GM19467 (cell line): ENCODE data around the gene MYH14.

Experiments used
- ATAC-seq: cut with Tn5 transposase; IDR thresholded peaks from one replicate; pipeline ENCODE4 v1.9.1; 2021; ENCODE audit warnings: mild to moderate bottlenecking, moderate library complexity; ENCODE audit not compliant: unreplicated experiment

MYH14 gene

GRCh38 chr19:50255115-50255514 lies 51.7 kb downstream of the MYH14 start:
- no peak for ATAC-seq

GRCh38 chr19:50257141-50257540 lies 53.7 kb downstream of the MYH14 start:
- no peak for ATAC-seq

- ATAC-seq = no peak
Measured at GRCh38 chr19:50258918-50259372, 55.5 kb downstream of the MYH14 start.

DNA sequence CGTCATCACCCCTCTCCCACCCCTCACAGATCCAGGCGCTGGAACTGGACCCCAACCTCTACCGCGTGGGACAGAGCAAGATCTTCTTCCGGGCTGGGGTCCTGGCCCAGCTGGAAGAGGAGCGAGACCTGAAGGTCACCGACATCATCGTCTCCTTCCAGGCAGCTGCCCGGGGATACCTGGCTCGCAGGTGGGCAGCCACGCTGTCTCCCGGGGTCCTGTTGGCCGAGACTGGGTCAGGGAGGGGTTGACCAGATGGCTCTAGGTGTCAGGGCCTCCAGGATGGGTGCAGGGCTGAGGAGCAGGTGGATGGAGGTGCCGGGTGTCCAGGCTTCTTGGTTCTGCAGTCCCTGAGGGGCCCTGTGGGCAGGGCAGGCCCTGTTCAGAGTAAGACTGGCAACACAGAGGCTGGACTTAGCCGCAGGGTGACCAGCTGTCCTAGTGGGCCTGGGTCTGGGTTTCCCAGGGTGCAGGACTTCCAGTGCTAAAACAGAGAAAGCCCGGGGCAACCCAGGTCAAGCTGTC lies 58.1 kb downstream of the MYH14 start:
- ATAC-seq = no peak

- no peak for ATAC-seq
Measured at GRCh38 chr19:50263176-50263575, 59.8 kb downstream of the MYH14 start.

DNA sequence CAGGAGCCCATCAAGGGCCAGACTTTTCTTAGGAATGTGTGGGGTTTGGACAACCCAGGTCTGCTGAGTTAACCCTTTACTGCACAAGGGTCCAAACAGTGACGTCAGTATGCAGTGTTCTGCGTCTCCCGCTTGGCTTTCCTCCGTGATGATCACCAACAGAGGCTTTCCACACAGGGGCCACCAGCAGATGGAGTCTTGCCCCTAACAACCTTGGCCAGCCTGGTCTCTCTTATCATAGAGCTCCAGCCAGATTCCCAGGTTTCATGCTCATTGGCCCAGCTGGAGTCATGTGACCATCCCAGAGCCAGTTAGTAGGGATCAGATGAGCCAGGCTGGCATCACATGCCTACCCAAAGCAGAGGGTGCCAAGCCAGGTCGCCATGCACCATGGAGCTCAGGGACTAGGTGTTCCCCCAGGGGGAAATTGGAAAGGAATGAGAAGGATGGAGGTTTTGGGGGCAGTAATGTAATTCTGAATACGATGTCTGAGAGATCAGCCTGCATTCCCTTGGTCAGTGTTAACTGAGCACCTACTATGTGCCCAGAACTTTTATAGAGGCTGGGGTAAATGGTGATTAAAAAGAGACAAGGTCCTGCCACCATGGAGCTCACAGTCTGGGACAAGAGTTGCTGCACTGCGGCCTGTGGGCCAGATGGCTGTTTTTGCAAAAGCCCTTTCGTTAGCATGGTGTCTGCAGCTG lies 61.2 kb downstream of the MYH14 start:
- no peak for ATAC-seq

DNA sequence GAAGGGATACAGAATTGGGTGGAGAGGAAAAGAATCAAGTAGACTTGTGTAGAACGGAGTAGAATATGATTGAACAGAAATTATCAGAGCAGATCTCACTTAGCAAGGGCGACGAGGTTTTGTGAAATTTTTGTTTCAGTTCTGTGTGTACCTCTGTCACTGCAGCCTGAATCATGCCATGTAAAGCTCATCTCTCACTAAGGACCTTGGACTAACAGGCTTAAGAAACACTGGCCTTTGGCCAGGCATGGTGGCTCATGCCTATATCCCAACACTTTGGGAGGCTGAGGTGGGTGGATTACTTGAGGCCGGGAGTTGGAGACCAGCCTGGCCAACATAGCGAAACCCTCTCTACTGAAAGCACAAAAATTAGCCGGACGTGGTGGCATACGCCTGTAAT lies 62.6 kb downstream of the MYH14 start:
- ATAC-seq = no peak

DNA sequence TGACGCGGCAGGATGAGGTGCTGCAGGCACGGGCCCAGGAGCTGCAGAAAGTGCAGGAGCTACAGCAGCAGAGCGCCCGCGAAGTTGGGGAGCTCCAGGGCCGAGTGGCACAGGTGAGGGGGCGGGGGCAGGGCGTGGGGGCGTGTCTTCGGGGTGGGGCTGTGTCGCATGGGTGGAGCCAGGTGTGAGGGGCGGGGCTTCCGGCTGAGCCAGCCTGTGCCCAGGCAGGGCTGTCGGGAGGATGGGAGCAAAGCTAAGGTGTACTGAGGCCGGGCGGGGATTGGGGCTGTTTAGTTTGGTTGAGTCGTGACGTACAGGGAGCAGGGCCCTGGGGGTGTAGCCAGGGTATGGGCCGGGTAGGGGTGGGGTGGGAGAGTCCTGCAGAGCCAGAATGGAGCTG lies 63.5 kb downstream of the MYH14 start:
- ATAC-seq = no peak

DNA sequence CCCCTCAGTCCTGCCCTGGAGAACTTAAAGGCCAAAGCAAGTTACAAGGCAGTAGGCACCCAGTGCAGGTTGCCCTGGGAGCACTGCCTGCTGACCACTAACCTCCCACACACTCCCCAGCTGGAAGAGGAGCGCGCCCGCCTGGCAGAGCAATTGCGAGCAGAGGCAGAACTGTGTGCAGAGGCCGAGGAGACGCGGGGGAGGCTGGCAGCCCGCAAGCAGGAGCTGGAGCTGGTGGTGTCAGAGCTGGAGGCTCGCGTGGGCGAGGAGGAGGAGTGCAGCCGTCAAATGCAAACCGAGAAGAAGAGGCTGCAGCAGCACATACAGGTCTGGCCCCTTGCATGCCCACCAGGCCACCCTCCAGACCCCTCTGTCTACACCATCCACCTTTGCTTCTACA lies 64.6 kb downstream of the MYH14 start:
- no peak for ATAC-seq

- ATAC-seq = no peak
Measured at GRCh38 chr19:50268501-50268900, 65.1 kb downstream of the MYH14 start.

DNA sequence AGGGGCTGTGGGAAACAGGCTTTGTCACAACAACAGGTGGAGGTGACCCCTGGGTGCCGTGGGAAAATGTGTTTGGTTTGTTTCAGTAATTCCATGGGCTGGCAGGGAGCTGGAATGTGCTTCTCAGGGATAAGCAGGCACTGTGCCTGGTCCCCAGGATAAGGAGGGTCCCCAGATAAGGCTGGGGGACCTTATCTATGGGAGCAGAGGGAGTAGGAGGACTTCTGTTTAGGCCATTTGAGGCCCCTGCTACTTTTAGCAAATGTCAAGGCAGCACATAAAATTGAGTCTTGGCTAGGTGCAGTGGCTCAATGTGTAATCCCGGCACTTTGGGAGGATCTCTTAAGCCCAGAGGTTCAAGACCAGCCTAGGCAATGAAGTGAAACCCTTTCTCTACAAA lies 66.2 kb downstream of the MYH14 start:
- no peak for ATAC-seq

DNA sequence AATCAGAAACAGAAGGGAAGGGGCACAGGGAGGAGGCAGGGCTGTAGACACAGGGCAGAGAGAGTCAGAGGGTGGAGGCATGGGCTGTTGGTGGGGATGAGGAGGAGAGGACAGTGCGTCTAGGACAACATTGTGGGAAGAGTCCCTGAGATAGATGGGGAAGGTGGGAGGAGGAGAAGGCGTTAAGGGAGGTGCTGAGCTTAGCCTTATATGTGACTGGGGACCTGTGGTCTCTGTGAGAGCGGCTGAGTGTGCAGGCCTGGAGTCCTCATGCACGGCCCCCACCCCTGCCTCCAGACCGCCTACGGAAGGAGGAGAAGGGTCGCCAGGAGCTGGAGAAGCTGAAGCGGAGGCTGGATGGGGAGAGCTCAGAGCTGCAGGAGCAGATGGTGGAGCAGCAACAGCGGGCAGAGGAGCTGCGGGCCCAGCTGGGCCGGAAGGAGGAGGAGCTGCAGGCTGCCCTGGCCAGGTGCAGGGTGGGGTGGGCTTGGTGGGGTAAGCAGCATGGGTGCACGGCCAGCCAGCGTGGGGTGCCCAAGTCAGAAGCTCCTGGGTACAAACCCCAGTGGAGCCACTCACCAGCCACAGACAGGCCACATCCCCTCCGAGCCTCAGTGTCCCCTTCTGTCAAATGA lies 69.0 kb downstream of the MYH14 start:
- no peak for ATAC-seq

- no peak for ATAC-seq
Measured at GRCh38 chr19:50273821-50274220, 70.4 kb downstream of the MYH14 start.

- no peak for ATAC-seq
Measured at GRCh38 chr19:50275577-50276368, 72.4 kb downstream of the MYH14 start.

DNA sequence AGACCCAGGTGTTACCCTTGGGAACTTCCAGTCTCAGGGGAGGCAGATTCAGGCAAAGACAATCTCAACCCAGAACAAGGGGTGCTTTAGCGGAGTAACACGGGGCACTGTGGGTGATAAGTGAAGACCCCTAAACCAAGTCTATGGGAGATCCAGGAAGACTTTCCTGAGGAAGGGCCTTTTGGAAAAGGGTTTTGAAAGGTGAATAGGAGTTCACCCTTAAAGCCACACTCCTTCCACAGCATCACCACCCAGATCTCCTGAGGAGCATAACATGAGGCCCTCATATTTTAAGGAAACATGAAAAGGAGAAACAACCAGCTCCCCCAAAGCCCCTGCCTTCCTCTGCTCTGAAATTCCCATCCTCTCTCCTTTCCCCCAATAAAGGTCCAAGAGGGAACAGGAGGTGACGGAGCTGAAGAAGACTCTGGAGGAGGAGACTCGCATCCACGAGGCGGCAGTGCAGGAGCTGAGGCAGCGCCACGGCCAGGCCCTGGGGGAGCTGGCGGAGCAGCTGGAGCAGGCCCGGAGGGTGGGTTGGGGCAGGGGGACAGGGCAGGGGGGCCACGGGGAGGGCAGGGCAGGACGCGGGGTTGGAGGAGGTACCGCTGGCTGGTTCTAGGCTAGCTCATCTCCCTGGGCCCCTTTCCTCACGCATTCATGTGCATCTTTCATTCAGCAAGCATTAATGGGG lies 73.1 kb downstream of the MYH14 start:
- ATAC-seq = no peak

- no peak for ATAC-seq
Measured at GRCh38 chr19:50277966-50278580, 74.7 kb downstream of the MYH14 start.

- no peak for ATAC-seq
Measured at GRCh38 chr19:50280074-50280473, 76.7 kb downstream of the MYH14 start.

DNA sequence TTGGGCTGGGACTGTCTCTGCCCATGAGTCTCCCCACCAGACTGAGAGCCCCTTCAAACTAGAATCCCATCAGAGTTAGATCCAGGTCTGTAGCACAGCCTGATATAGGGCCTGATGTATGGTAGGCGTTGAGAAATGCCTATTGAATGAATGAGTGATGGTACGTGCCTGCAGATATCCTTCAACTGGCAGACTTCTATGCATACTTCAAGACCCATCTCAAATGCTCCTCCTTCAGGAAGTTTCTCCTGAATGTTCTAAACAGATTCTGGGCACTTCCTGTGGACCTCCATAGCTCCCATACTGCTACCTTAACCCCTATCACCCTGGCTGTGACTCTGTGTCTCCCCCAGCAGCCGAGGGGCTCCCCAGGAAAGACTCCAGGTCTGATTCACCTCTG lies 77.6 kb downstream of the MYH14 start:
- no peak for ATAC-seq

DNA sequence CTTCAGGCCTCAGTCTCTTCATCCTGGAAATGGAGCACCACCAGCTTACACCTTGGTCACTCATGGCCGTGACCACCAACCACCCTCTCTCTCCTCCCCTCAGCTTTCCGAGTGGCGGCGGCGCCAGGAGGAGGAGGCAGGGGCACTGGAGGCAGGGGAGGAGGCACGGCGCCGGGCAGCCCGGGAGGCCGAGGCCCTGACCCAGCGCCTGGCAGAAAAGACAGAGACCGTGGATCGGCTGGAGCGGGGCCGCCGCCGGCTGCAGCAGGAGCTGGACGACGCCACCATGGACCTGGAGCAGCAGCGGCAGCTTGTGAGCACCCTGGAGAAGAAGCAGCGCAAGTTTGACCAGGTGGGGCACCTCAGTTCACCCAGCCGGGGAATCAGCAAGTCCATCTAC lies 78.1 kb downstream of the MYH14 start:
- ATAC-seq = no peak

- no peak for ATAC-seq
Measured at GRCh38 chr19:50285833-50286232, 82.4 kb downstream of the MYH14 start.

- ATAC-seq = no peak
Measured at GRCh38 chr19:50286443-50286842, 83.0 kb downstream of the MYH14 start.
